ENCODE data around the gene IPO9. TPM values are rescaled to one million over a fixed set of nuclear protein-coding genes. Genes with fewer than 3 reads are reported as not detected.

Gene IPO9
- total and polyA plus RNA-seq, 2 experiments from 2014 or later = 29.4 to 45.2 TPM

DNA sequence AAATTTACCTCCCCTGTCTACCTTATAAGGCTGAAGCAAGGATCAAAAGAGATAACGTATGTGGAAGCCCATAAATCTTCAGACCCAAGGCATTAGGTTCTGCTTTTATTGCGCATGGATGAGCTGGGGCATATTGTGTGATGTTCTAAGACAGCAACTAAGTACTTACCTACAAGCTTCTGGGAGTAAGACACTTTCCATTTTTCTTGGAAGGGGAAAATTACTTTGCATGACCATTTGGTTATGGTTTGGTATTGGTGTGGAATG, 96.3 kb downstream of the IPO9 start:
- Histone ChIP-seq H3K9me3 (ENCODE audit: low read depth) (no peaks in the 10 kb centered on the region), H3K9me2 (replicated peaks; ENCODE audit: insufficient read depth) (no peaks in the 10 kb centered on the region), H3K27me3 (no peaks in the 10 kb centered on the region), H3K27ac (no peak overlapping the region), H4K20me1 (ENCODE audit: insufficient read depth, poor library complexity, severe bottlenecking) (no peaks in the 10 kb centered on the region), H3K36me3 (replicated peaks; ENCODE audit: insufficient read depth, low read depth) (no peaks in the 10 kb centered on the region), H3K4me2 (no peak overlapping the region), H2AFZ (no peak overlapping the region), H3K79me2 (peaks cover 3% of the 10 kb centered on the region), H3K4me3 (no peak overlapping the region), H3K4me1 (ENCODE audit: insufficient read depth) (no peaks in the 10 kb centered on the region)
- WGBS (ENCODE audit: low lambda C conversion rate, missing lambda C conversion rate) = 66% methylated on average over 2 of the region's 2 CpGs
- DNase-seq (ENCODE audit: low spot score) = no peak
- TF ChIP-seq EZH2phosphoT487 (IDR thresholded peaks at IDR 0.05; ENCODE audit: low read depth, severe bottlenecking, unreplicated experiment) (no peak), EZH2 (IDR thresholded peaks at IDR 0.05; ENCODE audit: borderline replicate concordance) (no peak)
- TF ChIP-seq, protein P1, sequence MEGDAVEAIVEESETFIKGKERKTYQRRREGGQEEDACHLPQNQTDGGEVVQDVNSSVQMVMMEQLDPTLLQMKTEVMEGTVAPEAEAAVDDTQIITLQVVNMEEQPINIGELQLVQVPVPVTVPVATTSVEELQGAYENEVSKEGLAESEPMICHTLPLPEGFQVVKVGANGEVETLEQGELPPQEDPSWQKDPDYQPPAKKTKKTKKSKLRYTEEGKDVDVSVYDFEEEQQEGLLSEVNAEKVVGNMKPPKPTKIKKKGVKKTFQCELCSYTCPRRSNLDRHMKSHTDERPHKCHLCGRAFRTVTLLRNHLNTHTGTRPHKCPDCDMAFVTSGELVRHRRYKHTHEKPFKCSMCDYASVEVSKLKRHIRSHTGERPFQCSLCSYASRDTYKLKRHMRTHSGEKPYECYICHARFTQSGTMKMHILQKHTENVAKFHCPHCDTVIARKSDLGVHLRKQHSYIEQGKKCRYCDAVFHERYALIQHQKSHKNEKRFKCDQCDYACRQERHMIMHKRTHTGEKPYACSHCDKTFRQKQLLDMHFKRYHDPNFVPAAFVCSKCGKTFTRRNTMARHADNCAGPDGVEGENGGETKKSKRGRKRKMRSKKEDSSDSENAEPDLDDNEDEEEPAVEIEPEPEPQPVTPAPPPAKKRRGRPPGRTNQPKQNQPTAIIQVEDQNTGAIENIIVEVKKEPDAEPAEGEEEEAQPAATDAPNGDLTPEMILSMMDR (IDR thresholded peaks at IDR 0.05; ENCODE audit: poor library complexity) = no peak

GRCh38 chr1:201925981-201926645, 97.2 kb downstream of the IPO9 start:
- H3K9me2 ChIP-seq (replicated peaks; ENCODE audit: insufficient read depth) = no peaks in the 10 kb centered on the region
- no peak for DNase-seq (ENCODE audit: low spot score)
- no peaks in the 10 kb centered on the region for H3K79me2 ChIP-seq
- H4K20me1 ChIP-seq (ENCODE audit: insufficient read depth, poor library complexity, severe bottlenecking) = no peaks in the 10 kb centered on the region
- peak overlapping the region; percentile 34 for H3K27ac ChIP-seq
- H3K4me1 ChIP-seq (ENCODE audit: insufficient read depth) = no peaks in the 10 kb centered on the region
- no peaks in the 10 kb centered on the region for H3K27me3 ChIP-seq
- H2AFZ ChIP-seq = no peak overlapping the region
- 63% methylated on average over 5 of the region's 5 CpGs for WGBS (ENCODE audit: low lambda C conversion rate, missing lambda C conversion rate)
- H3K4me2 ChIP-seq = no peak overlapping the region
- H3K9me3 ChIP-seq (ENCODE audit: low read depth) = no peaks in the 10 kb centered on the region
- TF ChIP-seq, protein P1 (IDR thresholded peaks at IDR 0.05; ENCODE audit: poor library complexity) = no peak
- TF ChIP-seq EZH2phosphoT487 (IDR thresholded peaks at IDR 0.05; ENCODE audit: low read depth, severe bottlenecking, unreplicated experiment) = no peak
- TF ChIP-seq EZH2 (IDR thresholded peaks at IDR 0.05; ENCODE audit: borderline replicate concordance) = no peak
- H3K36me3 ChIP-seq (replicated peaks; ENCODE audit: insufficient read depth, low read depth) = no peaks in the 10 kb centered on the region
- H3K4me3 ChIP-seq = no peak overlapping the region

- Histone ChIP-seq H3K4me1 (ENCODE audit: insufficient read depth) (no peaks in the 10 kb centered on the region), H3K27me3 (no peaks in the 10 kb centered on the region), H3K4me3 (no peak overlapping the region), H3K36me3 (replicated peaks; ENCODE audit: insufficient read depth, low read depth) (no peaks in the 10 kb centered on the region), H3K27ac (no peak overlapping the region), H2AFZ (no peak overlapping the region), H3K4me2 (no peak overlapping the region), H3K79me2 (no peaks in the 10 kb centered on the region), H4K20me1 (ENCODE audit: insufficient read depth, poor library complexity, severe bottlenecking) (no peaks in the 10 kb centered on the region), H3K9me2 (replicated peaks; ENCODE audit: insufficient read depth) (no peaks in the 10 kb centered on the region), H3K9me3 (ENCODE audit: low read depth) (no peaks in the 10 kb centered on the region)
- DNase-seq (ENCODE audit: low spot score) = no peak
- 76% methylated on average over 3 of the region's 3 CpGs for WGBS (ENCODE audit: low lambda C conversion rate, missing lambda C conversion rate)
- TF ChIP-seq, protein P1 (IDR thresholded peaks at IDR 0.05; ENCODE audit: poor library complexity) = no peak
- TF ChIP-seq EZH2 (IDR thresholded peaks at IDR 0.05; ENCODE audit: borderline replicate concordance) (no peak), EZH2phosphoT487 (IDR thresholded peaks at IDR 0.05; ENCODE audit: low read depth, severe bottlenecking, unreplicated experiment) (no peak)
Observed at GRCh38 chr1:201928266-201928665, 99.3 kb downstream of the IPO9 start.

Measured in hepatocyte (in vitro differentiated cells).